Tibial nerve (tissue), 3 donors: ENCODE results near the gene FGF18.

Source experiments
- POLR2A ChIP-seq, 2 donors: fragments of 450-650 bp; IDR thresholded peaks; one replicate each; pipeline ENCODE4 v1.6.1; 2017; ENCODE audit warnings: antibody characterized with exemption in 2 of 2, mild to moderate bottlenecking in 2 of 2, moderate library complexity in 2 of 2
- TF ChIP-seq, protein P1 (sequence below), 5 experiments: fragments of 200-600 bp in 3 of 5; fragments of 450-650 bp in 2 of 5; sonication (generic) in 3 of 5; IDR thresholded peaks; one replicate each; pipeline ENCODE4 v1.5.1; 2016 to 2019; ENCODE audit warnings: antibody characterized with exemption in 5 of 5, mild to moderate bottlenecking in 3 of 5, moderate library complexity in 2 of 5

DNA sequence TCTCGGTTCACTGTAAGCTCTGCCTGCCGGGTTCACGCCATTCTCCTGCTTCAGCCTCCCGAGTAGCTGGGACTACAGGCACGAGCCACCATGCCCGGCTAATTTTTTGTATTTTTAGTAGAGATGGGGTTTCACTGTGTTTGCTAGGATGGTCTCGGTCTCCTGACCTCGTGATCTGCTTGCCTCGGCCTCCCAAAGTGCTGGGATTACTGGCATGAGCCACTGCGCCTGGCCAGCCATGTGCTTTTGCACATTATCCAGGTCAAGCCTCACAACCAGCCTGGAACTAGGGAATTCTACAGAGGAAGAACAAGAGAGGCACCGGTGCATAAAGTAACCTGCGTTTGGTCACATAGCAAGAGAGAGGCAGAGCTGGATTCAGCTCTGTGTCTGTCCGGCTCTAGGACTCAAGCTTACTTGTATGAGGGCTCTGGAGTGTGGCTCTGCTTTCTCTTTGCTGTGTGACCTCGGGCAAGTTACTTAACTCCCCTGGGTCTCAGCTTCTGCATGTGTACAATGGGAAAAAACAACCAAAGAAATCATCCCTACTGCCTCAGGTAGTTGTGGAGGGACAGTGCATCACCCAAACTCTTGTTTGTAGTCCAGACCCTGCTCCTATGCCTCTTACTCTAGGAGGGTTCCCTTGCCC lies 6.3 kb downstream of the FGF18 start:
- TF ChIP-seq, protein P1, sequence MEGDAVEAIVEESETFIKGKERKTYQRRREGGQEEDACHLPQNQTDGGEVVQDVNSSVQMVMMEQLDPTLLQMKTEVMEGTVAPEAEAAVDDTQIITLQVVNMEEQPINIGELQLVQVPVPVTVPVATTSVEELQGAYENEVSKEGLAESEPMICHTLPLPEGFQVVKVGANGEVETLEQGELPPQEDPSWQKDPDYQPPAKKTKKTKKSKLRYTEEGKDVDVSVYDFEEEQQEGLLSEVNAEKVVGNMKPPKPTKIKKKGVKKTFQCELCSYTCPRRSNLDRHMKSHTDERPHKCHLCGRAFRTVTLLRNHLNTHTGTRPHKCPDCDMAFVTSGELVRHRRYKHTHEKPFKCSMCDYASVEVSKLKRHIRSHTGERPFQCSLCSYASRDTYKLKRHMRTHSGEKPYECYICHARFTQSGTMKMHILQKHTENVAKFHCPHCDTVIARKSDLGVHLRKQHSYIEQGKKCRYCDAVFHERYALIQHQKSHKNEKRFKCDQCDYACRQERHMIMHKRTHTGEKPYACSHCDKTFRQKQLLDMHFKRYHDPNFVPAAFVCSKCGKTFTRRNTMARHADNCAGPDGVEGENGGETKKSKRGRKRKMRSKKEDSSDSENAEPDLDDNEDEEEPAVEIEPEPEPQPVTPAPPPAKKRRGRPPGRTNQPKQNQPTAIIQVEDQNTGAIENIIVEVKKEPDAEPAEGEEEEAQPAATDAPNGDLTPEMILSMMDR (IDR thresholded peaks at IDR 0.05), result no peak
- TF ChIP-seq POLR2A (IDR thresholded peaks at IDR 0.05), result no peak
